Right kidney (tissue), 9 donors: ENCODE results near the gene AICDA.
"Not testable (repeated sequence)": the region's sequence is repeated elsewhere in the genome, so short reads cannot be mapped to it uniquely, and the experiment has no call there.

Source experiments
- DNase-seq: peaks from one replicate; pipeline ENCODE4 v3.0.0-alpha.2; 2016
- long read RNA-seq, 8 donors: transcript quantifications; one replicate each; lab custom pipeline, GENCODE V29; 2026

The AICDA gene
- long read RNA-seq, donor 1: 0 reads
- long read RNA-seq, donor 2: 0 reads
- long read RNA-seq, donor 3: 0 reads
- long read RNA-seq, donor 4: 0 reads
- long read RNA-seq, donor 5: 0 reads
- long read RNA-seq, donor 6: 0 reads
- long read RNA-seq, donor 7: 0 reads
- long read RNA-seq, donor 8: 0 reads

DNA sequence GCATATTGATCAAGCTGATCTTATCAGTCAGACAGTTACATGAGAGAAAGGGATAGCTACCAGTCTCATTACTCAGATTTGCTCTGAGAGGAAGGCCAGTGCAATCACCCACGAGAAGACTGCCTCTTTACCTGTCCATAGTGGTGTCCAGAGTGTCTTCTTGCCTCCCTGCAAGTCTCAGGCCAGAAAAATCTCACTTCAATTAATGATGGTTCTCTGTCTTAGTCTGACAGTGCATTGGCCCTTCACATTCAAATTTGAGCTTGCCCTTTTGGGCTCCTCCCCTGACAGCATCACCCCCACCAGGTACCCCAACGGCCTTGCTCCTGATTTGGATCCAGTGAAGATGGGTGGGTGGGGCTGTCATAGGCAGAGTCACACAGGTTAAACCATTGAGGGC, at the start of gene AICDA:
Gene AICDA (minus strand): TSS at position 231 of the 400 bp plus-strand sequence. CDS start 92 bp downstream, at position 139.
- DNase-seq: no peak

- DNase-seq: no peak
Observed at GRCh38 chr12:8661751-8662150, 49.1 kb upstream of the AICDA start.

GRCh38 chr12:8661016-8661415, 48.4 kb upstream of the AICDA start:
- DNase-seq: no peak

DNA sequence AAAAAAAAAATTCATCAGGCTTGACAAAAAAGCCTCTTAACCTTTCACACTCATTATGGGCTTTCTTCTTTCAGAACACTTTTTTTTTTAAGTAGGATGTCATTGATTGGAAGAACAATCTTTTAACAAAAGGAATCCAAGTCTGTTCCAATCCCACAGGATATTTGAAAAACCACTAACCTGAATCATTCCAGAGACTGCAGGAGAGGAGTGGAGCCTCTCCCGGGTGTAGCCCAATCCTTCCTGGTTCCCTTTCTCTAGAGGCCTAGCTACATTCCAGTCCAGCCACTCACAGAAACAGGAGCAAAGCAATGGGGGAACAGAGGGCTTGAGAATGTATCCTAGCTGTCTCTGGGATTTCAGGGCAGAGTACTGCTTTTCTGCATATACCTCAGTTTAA, 45.7 kb upstream of the AICDA start:
- no peak for DNase-seq

DNA sequence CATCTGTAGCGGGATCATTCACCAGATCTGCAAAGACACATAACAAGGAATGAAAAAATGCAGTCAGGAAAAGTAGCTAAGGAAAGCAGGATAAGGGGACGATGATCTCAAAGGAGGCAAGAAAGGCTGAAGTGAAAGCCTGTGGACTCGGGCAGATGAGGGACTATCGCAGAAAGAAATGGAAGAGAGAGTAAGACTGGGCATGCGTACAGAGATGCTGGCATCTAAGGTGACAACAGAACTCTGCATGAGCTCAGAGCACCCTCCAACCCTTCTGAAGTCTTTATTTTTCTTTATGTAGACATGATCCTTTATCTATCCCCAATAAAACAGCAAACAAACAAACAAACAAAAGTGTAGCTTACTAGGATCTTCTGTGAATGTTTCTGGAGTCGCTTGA, 42.8 kb upstream of the AICDA start:
- DNase-seq: no peak

DNA sequence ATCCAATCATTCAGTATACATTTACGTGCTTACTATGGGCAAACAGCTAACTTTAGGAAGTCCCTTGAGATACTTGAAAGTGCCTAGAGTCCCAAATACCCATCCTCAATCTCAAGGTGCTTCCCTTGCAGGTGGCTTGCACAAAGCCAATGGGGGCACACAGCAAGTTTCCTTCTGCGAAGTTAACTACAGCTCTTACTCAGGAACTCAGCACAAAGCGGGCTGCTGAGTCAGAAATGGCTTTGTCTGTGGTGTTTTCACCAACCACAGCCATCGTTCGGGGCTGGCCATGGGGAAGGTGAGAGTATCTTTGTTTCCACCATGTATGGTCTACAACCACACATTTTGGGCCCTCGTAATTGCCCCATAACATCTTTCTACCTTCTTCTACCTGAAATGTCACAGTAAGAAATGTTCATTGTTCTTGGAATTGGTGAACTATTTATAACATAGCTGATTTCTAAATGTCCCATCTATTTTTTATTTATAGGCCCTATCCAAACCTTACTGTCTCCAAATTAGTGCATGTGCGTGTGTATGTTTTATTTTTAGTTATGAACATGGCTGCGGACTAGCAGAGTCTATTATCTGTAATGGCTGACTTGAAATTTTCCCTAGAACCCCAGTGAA, 36.0 kb upstream of the AICDA start:
- DNase-seq: no peak

DNA sequence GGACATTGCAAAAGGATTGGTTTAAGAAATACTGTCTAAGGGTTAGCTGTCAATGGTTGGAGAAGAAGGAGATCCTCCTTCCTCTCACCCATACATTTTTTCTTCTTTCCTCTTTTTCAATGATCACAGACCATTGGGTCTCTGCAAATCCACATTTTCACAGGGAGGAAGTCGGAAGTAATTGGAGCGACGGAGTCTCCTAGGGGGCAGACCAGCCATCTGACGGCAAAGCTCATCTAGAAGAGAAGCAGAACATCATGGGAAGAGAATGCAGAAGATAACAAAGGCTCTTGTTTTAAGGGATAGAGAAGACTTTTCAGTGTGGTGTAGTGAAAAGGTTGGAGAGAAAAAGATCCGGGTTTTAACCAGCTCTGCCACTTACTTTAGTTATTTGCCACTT, 35.3 kb upstream of the AICDA start:
- DNase-seq: no peak

GRCh38 chr12:8644345-8645248, 31.9 kb upstream of the AICDA start:
- DNase-seq: no peak

DNA sequence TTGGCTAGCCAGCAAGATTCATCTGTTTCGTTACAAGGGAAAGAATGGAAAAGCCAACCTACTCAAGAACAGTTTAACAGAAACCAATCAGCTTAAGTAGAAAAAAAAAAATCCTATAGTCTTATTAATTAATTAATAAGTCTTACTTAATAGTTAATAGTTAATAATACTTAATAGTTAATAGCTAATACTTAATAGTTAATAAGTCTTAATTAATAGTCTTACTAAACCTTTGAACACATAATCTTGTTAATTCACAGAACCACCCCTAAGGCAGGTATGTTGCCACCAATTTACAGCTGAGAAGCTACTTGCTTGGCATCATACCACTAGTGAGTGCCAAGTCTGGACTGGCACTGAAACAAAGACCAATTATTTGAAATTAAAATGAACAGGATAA, 30.1 kb upstream of the AICDA start:
- DNase-seq: no peak

GRCh38 chr12:8639936-8640335, 27.3 kb upstream of the AICDA start:
- no peak for DNase-seq

DNA sequence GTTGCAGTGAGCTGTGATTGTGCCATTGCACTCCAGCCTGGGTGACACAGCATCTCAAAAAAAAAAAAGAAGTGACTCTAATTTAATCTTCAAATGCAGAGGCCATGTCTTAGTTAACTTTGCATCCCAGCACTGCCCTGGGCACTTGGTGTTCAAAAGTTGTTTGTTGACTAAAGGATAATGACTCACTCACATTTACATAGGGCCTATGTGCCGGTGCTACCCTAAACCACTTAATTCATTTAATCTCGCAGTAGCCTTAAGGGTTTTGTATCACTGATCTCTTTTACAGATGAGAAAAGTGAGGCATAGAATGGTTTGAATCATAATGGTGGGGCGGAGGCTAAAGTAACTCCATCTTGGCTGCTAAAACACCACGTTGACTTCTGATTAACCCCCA, 26.3 kb upstream of the AICDA start:
- no peak for DNase-seq

- DNase-seq: no peak
Observed at GRCh38 chr12:8637666-8638065, 25.0 kb upstream of the AICDA start.

- DNase-seq: no peak
Observed at GRCh38 chr12:8637244-8637643, 24.6 kb upstream of the AICDA start.

GRCh38 chr12:8636581-8636980, 23.9 kb upstream of the AICDA start:
- no peak for DNase-seq

DNA sequence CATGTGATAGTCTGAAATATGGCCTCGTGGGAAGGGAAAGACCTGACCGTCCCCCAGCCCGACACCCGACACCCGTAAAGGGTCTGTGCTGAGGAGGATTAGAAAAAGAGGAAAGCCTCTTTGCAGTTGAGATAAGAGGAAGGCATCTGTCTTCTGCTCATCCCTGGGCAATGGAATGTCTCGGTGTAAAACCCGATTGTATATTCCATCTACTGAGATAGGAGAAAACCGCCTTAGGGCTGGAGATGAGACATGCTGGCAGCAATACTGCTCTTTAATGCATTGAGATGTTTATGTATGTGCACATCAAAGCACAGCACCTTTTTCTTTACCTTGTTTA, 23.3 kb upstream of the AICDA start:
- not testable (repeated sequence) for DNase-seq

GRCh38 chr12:8635342-8636006, 22.8 kb upstream of the AICDA start:
- not testable (repeated sequence) for DNase-seq

DNA sequence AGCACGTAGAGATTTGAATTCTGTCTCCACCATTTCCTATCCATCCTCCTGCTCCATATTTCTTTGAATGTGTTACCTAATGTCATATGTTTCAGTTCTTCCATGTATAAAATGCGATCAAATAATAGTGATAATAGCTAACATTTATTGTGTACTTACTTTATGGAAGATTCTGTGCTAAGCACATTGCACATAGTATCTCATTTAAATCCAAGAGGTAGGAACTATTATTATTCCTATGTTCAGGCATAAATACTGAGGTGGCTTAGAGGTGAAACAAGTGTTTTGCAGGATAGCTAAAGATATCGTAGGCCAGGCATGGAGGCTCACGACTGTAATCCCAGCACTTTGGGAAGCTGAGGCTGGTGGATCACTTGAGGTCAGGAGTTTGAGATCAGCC, 17.5 kb upstream of the AICDA start:
- no peak for DNase-seq

GRCh38 chr12:8629486-8630033, 16.9 kb upstream of the AICDA start:
- DNase-seq: no peak

DNA sequence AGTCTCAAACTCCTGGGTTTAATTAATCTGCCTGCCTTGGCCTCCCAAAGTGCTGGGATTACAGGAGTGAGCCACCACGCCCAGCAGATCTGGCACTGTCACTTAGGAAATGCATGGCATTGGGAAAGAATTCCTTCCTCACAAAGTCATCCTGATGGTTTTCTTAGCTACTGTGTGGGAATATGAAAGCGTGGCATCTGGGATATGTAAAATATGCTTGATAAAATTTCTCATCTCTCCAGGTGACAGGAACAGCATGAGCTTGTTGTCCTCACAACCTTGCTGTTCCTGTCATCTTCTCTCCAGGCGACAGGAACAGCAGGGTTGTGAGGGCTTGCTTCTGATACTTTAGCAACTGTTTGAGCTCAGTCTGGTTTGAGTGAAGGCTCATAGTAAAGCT, 16.1 kb upstream of the AICDA start:
- no peak for DNase-seq

DNA sequence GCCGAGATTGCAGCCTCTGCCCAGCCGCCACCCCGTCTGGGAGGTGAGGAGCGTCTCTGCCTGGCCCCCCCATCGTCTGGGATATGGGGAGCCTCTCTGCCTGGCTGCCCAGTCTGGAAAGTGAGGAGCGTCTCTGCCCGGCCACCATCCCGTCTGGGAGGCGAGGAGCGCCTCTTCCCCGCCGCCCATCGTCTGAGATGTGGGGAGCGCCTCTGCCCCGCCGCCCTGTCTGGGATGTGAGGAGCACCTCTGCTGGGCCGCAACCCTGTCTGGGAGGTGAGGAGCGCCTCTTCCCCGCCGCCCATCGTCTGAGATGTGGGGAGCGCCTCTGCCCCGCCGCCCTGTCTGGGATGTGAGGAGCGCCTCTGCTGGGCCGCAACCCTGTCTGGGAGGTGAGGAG, 12.1 kb upstream of the AICDA start:
- not testable (repeated sequence) for DNase-seq

- DNase-seq: no peak
Observed at GRCh38 chr12:8622646-8623045, 10.0 kb upstream of the AICDA start.

GRCh38 chr12:8615206-8615605, 2.5 kb upstream of the AICDA start:
- DNase-seq: no peak

DNA sequence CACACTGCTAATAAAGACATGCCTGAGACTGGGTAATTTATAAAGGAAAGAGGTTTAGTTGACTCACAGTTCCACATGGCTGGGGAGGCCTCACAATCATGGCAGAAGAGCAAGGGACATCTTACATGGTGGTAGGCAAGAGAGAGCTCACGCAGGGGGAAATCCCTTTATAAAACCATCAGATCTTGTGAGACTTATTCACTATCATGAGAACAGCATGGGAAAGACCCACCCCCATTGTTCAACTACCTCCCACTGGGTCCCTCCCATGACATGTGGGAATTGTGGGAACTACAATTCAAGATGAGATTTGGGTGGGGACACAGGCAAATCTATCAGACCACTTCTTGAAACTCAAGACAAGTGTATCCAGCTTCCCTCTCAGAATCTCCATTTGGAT, 1.2 kb upstream of the AICDA start:
- DNase-seq: not testable (repeated sequence)
